Lung (tissue), 12 donors: Measurements from ENCODE around the gene DST. TPM values are rescaled to one million over a fixed set of nuclear protein-coding genes. Genes with fewer than 3 reads are reported as not detected.

ENCODE experiments used
- ATAC-seq: fragments of 200-7000 bp; cut with Tn5 transposase; one replicate; pipeline ENCODE4 v1.9.1; 2020; ENCODE audit warnings: moderate number of reproducible peaks; ENCODE audit not compliant: insufficient read depth, low FRiP score
- DNase-seq, 3 donors: peaks; one replicate each; pipeline ENCODE4 v3.0.0-alpha.2; 2013 to 2017
- H3K27ac ChIP-seq, 2 donors: one replicate each; pipeline ENCODE4 v1.5.1; 2013; ENCODE audit warnings: mild to moderate bottlenecking in 2 of 2, moderate library complexity in 2 of 2, control low read depth in 1 of 2, inconsistent platforms in 1 of 2, low read depth in 1 of 2, low read length in 1 of 2
- H3K27me3 ChIP-seq, 3 donors: one replicate each; pipeline ENCODE4 v1.5.1; 2013; ENCODE audit warnings: low read length in 2 of 3; ENCODE audit not compliant: control insufficient read depth in 3 of 3, insufficient read depth in 3 of 3
- H3K36me3 ChIP-seq, 4 donors: one replicate each; pipeline ENCODE4 v1.5.1; 2013; ENCODE audit warnings: low read length in 4 of 4, mild to moderate bottlenecking in 1 of 4, moderate library complexity in 1 of 4; ENCODE audit not compliant: control insufficient read depth in 4 of 4, insufficient read depth in 4 of 4
- H3K4me1 ChIP-seq, 5 donors: one replicate each; pipeline ENCODE4 v1.5.1; 2013; ENCODE audit warnings: low read length in 5 of 5, mild to moderate bottlenecking in 2 of 5, moderate library complexity in 1 of 5; ENCODE audit not compliant: control insufficient read depth in 5 of 5, insufficient read depth in 5 of 5
- H3K4me3 ChIP-seq: one replicate; pipeline ENCODE4 v1.5.1; 2013; ENCODE audit warnings: mild to moderate bottlenecking, control low read depth, moderate library complexity
- H3K9ac ChIP-seq, 2 donors: one replicate each; pipeline ENCODE4 v1.5.1; 2013; ENCODE audit warnings: low read length in 2 of 2, control low read depth in 1 of 2; ENCODE audit not compliant: insufficient read depth in 1 of 2
- H3K9me3 ChIP-seq, 4 donors: one replicate each; pipeline ENCODE4 v1.5.1; 2013; ENCODE audit warnings: low read length in 3 of 4, mild to moderate bottlenecking in 1 of 4, moderate library complexity in 1 of 4; ENCODE audit not compliant: control insufficient read depth in 4 of 4, insufficient read depth in 3 of 4
- WGBS, 2 donors: extraction: QIAGEN DNeasy Blood & Tissue Kit; methylation state at CpG; one replicate each; pipeline ENCODE4 v1.1.7; 2013; 5-methylcytosine and 5-hydroxymethylcytosine counted together
- polyA plus RNA-seq, 2 donors: library from polyadenylated mRNA; stranded (reverse); fragments of 200-250 nt; gene quantifications; one replicate each; pipeline ENCODE4 v1.2.1, GENCODE V29; 2013
- total RNA-seq, 2 donors: library from RNA; depleted of rRNA in 1 of 2; stranded (reverse); fragments of >200 nt in 1 of 2; gene quantifications; one replicate each; pipeline ENCODE4 v1.2.1, GENCODE V29; 2014 to 2021
- TF ChIP-seq, protein P1 (sequence below): IDR thresholded peaks from 2 replicates; pipeline ENCODE4 v1.5.1; 2012; ENCODE audit warnings: mild to moderate bottlenecking; ENCODE audit errors: control extremely low read depth, extremely low read depth
- donor health status: control.
- donor health status: control.
- donor health status: Bipolar disorder and iron deficiency.
- donor health status: healthy.
- donor health status: DM: yes; HTN: yes; CAD: no.

The DST gene
- total and polyA plus RNA-seq, 4 donors, result 40.7 to 835 (median 201) TPM

GRCh38 chr6:56480654-56481337 is 161.9 kb downstream of the DST start:
- Histone ChIP-seq H3K9me3 (peaks cover 0 to 2% (median 0%) of the 10 kb centered on the region in 4 donors), H3K36me3 (peaks cover 3 to 66% (median 35%) of the 10 kb centered on the region in 4 donors), H3K27ac (no peak overlapping the region), H3K9ac (no peak overlapping the region), H3K4me3 (no peak overlapping the region), H3K4me1 (peaks cover 0 to 8% (median 0%) of the 10 kb centered on the region in 5 donors), H3K27me3 (no peaks in the 10 kb centered on the region)
- ATAC-seq (no peak), DNase-seq (no peak)
- TF ChIP-seq, protein P1, sequence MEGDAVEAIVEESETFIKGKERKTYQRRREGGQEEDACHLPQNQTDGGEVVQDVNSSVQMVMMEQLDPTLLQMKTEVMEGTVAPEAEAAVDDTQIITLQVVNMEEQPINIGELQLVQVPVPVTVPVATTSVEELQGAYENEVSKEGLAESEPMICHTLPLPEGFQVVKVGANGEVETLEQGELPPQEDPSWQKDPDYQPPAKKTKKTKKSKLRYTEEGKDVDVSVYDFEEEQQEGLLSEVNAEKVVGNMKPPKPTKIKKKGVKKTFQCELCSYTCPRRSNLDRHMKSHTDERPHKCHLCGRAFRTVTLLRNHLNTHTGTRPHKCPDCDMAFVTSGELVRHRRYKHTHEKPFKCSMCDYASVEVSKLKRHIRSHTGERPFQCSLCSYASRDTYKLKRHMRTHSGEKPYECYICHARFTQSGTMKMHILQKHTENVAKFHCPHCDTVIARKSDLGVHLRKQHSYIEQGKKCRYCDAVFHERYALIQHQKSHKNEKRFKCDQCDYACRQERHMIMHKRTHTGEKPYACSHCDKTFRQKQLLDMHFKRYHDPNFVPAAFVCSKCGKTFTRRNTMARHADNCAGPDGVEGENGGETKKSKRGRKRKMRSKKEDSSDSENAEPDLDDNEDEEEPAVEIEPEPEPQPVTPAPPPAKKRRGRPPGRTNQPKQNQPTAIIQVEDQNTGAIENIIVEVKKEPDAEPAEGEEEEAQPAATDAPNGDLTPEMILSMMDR, result no peak
- WGBS, 2 donors, result 89 to 90% methylated on average over 4 of the region's 4 CpGs

DNA sequence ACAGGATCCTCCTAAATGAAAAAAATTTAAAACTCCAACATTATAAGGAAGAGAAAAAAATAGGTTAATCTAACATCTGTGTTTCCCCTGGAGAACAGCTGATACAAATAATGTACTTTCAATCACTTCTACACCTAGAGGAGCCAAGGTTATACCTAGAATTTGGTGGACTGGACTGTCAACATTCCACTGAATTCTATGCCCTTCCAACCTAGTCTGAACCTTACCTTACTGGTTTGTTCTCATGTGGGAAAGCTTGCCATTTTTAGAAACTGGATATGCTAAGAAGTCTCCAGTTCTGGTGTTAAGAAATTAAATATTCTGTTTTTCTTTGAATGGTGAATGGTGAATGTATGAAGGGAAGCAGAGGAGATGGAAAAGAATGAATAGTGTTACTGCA is 162.4 kb downstream of the DST start:
- no peak overlapping the region for H3K27ac ChIP-seq
- TF ChIP-seq, protein P1, result no peak
- H3K27me3 ChIP-seq, result no peaks in the 10 kb centered on the region
- peaks cover 0 to 2% (median 0%) of the 10 kb centered on the region in 4 donors for H3K9me3 ChIP-seq
- no peak overlapping the region for H3K4me3 ChIP-seq
- peaks cover 0 to 11% (median 0%) of the 10 kb centered on the region in 5 donors for H3K4me1 ChIP-seq
- ATAC-seq (no peak), DNase-seq (no peak)
- peaks cover 3 to 69% (median 38%) of the 10 kb centered on the region in 4 donors for H3K36me3 ChIP-seq
- no peak overlapping the region for H3K9ac ChIP-seq

DNA sequence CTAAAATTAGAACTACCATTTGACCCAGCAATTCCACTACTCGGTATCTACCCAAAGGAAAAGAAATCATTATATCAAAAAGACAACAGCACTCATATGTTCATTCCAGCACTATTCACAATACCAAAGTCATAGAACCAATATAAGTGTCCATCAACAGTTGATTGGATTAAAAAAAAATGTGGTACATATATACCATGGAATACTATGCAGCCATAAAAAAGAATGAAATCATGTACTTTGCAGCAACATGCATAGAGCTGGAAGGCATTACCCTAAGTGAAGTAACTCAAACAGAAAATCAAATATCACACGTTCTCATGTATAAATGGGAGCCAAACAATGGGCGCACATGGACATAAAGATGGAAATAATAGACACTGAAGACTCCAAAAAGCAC is 163.3 kb downstream of the DST start:
- no peak for ATAC-seq
- Histone ChIP-seq H3K27me3 (no peaks in the 10 kb centered on the region), H3K9ac (no peak overlapping the region), H3K36me3 (peaks cover 5 to 68% (median 38%) of the 10 kb centered on the region in 4 donors), H3K9me3 (peaks cover 0 to 2% (median 0%) of the 10 kb centered on the region in 4 donors), H3K27ac (no peak overlapping the region), H3K4me1 (peaks cover 0 to 11% (median 0%) of the 10 kb centered on the region in 5 donors), H3K4me3 (no peak overlapping the region)
- WGBS, 2 donors, result 96 to 100% methylated on average over 3 of the region's 3 CpGs
- no peak for DNase-seq
- TF ChIP-seq, protein P1, result no peak

DNA sequence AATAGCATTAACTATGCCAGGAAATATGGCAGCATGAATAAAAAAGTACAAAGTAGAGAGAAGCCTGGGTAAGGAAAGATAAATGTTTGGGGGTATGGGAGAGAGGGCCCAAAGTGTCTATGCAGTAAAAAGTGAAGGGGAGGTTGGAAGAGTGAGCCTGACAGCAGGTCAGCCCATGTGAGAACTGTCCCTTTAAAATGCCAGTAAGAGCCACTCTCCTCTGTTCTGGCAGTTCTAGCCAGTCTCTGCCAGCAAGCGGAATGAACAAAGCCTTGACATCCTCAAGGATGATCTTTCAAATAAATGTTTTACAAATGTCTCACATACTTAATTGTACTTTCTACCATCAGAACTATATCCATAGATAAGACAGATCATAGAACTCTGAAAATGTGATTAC is 164.5 kb downstream of the DST start:
- Histone ChIP-seq H3K4me3 (no peak overlapping the region), H3K27me3 (no peaks in the 10 kb centered on the region), H3K36me3 (peaks cover 5 to 65% (median 38%) of the 10 kb centered on the region in 4 donors), H3K27ac (no peak overlapping the region), H3K9me3 (peaks cover 0 to 2% (median 0%) of the 10 kb centered on the region in 4 donors), H3K4me1 (peaks cover 0 to 11% (median 0%) of the 10 kb centered on the region in 5 donors), H3K9ac (no peak overlapping the region)
- ATAC-seq (no peak), DNase-seq (no peak)
- WGBS, 2 donors, result 89 to 94% methylated on average over 1 of the region's 1 CpG
- TF ChIP-seq, protein P1, result no peak
